WERI-Rb-1 (cell line): ENCODE data around the gene ETV1.

ENCODE experiments used
- DNase-seq: peaks from one replicate; pipeline ENCODE4 v3.0.0-alpha.2; 2020
- H3K27ac ChIP-seq: fragments of 250-450 bp; sonication (Bioruptor Pico); 2 replicates; pipeline ENCODE4 v1.5.1; 2020; ENCODE audit warnings: mild to moderate bottlenecking, moderate library complexity
- H3K27me3 ChIP-seq: fragments of 250-450 bp; sonication (Bioruptor Pico); 2 replicates; pipeline ENCODE4 v1.5.1; 2021; ENCODE audit warnings: mild to moderate bottlenecking, low read depth, moderate library complexity; ENCODE audit not compliant: insufficient read depth, severe bottlenecking
- H3K36me3 ChIP-seq: fragments of 250-450 bp; sonication (Bioruptor Pico); 2 replicates; pipeline ENCODE4 v1.5.1; 2020; ENCODE audit warnings: mild to moderate bottlenecking, moderate library complexity
- H3K4me3 ChIP-seq: 2 replicates; pipeline ENCODE4 v1.5.1; 2011; ENCODE audit warnings: low read depth, mild to moderate bottlenecking, control low read depth, low read length
- H3K9me3 ChIP-seq: fragments of 250-450 bp; sonication (Bioruptor Pico); 2 replicates; pipeline ENCODE4 v1.5.1; 2021; ENCODE audit warnings: mild to moderate bottlenecking, moderate library complexity; ENCODE audit not compliant: severe bottlenecking
- CTCF ChIP-seq: IDR thresholded peaks from 2 replicates; pipeline ENCODE4 v1.5.1; 2011; ENCODE audit warnings: low read depth, mild to moderate bottlenecking, control low read depth, inconsistent platforms, low read length

Gene ETV1

GRCh38 chr7:14001139-14001538 is 11.7 kb upstream of the ETV1 start:
- H3K4me3 ChIP-seq: no peak overlapping the region
- no peak for TF ChIP-seq CTCF
- H3K9me3 ChIP-seq: no peaks in the 10 kb centered on the region
- no peaks in the 10 kb centered on the region for H3K36me3 ChIP-seq
- no peak for DNase-seq
- no peak overlapping the region for H3K27ac ChIP-seq
- no peaks in the 10 kb centered on the region for H3K27me3 ChIP-seq

- H3K36me3 ChIP-seq: no peaks in the 10 kb centered on the region
- no peak for DNase-seq
- no peaks in the 10 kb centered on the region for H3K9me3 ChIP-seq
- no peaks in the 10 kb centered on the region for H3K27me3 ChIP-seq
- no peak overlapping the region for H3K4me3 ChIP-seq
- no peak for TF ChIP-seq CTCF
- H3K27ac ChIP-seq: no peak overlapping the region
These were observed 10.8 kb upstream of the ETV1 start for GRCh38 chr7:14000247-14000646.

- H3K9me3 ChIP-seq: no peaks in the 10 kb centered on the region
- H3K4me3 ChIP-seq: no peak overlapping the region
- no peak for TF ChIP-seq CTCF
- H3K27me3 ChIP-seq: no peaks in the 10 kb centered on the region
- H3K27ac ChIP-seq: no peak overlapping the region
- no peaks in the 10 kb centered on the region for H3K36me3 ChIP-seq
- DNase-seq: no peak
These were observed 9.4 kb upstream of the ETV1 start for GRCh38 chr7:13998866-13999265.

GRCh38 chr7:13992596-13992964 is 3.1 kb upstream of the ETV1 start:
- DNase-seq: no peak
- Histone ChIP-seq H3K36me3 (no peaks in the 10 kb centered on the region), H3K9me3 (no peaks in the 10 kb centered on the region), H3K4me3 (no peak overlapping the region), H3K27me3 (no peaks in the 10 kb centered on the region), H3K27ac (no peak overlapping the region)
- TF ChIP-seq CTCF: no peak

- H3K27ac ChIP-seq: no peak overlapping the region
- no peak for TF ChIP-seq CTCF
- no peaks in the 10 kb centered on the region for H3K36me3 ChIP-seq
- peak overlapping the region; percentile 91 for H3K4me3 ChIP-seq
- DNase-seq: no peak
- H3K27me3 ChIP-seq: no peaks in the 10 kb centered on the region
- H3K9me3 ChIP-seq: no peaks in the 10 kb centered on the region
These were observed 2.5 kb upstream of the ETV1 start for GRCh38 chr7:13991791-13992595.
